Gastrocnemius medialis (tissue), 4 donors: ENCODE results near the gene WDR64.

Source experiments
- CTCF ChIP-seq, 5 experiments: fragments of 450-650 bp in 3 of 5; fragments of 200-600 bp in 2 of 5; sonication (generic) in 2 of 5; IDR thresholded peaks in 4 of 5; conservative IDR thresholded peaks in 1 of 5; 1 replicate in 4 of 5; 2 replicates in 1 of 5; pipeline ENCODE4 v1.5.1; 2016 to 2019; ENCODE audit warnings: antibody characterized with exemption in 5 of 5, mild to moderate bottlenecking in 3 of 5, moderate library complexity in 3 of 5
- POLR2A ChIP-seq, 2 donors: fragments of 450-650 bp; IDR thresholded peaks; one replicate each; pipeline ENCODE4 v1.6.1; 2017; ENCODE audit warnings: antibody characterized with exemption in 2 of 2, mild to moderate bottlenecking in 2 of 2, moderate library complexity in 2 of 2

GRCh38 chr1:241717975-241718374 is 65.9 kb downstream of the WDR64 start:
- TF ChIP-seq POLR2A (IDR thresholded peaks at IDR 0.05) = no peak
- TF ChIP-seq CTCF (IDR thresholded peaks at IDR 0.05 in 4 of 5, conservative IDR thresholded peaks at IDR 0.05 in 1 of 5) = no peak
